ENCODE measurements around the gene AGPAT2.

DNA sequence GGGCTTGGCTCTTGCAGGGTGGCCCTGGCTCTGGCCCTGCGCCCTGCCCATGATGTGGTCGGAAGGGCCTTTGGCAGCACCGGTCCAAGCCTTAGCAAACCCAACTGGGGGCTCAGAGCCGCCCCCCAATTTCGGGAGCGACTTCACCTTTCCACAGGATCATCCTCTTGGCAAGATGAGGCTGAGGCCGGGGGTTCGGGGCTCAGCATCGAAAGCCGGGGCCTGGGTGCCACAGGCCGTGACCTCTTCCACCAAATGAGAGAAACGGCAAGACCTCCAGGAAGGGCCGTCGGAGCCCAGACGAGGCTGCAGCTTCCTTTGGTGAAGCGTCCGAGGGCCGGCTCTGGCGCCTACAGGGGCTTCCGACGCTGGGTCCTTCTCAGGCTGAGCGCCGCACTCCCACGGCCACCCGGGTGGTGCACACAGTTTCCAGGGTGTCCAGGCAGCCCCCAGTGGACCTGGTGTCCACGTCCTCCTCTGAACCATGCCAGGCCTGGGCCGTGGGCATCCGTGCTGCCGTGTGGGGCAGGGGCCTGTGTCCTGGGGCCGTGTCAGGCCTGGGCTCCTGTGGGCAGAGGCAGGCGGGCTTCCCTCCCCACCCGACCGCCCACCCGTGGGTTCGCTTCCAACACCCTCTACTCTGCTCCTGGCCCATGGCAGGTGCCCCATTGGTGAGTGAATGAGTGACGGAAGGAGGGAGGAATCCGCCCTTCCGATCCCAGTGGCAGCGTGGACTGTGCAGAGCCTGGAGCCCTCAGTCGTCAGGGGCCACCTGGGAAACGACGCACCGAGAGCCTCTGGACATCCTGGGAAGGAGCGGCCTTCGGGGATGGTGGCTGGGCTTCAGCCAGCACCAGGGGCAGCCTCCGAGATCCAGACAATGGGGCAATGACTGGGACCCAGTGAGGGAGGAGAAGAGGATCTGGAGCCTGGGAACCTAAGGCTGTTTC, 5.2 kb upstream of the AGPAT2 start:
- TF ChIP-seq, protein P1, sequence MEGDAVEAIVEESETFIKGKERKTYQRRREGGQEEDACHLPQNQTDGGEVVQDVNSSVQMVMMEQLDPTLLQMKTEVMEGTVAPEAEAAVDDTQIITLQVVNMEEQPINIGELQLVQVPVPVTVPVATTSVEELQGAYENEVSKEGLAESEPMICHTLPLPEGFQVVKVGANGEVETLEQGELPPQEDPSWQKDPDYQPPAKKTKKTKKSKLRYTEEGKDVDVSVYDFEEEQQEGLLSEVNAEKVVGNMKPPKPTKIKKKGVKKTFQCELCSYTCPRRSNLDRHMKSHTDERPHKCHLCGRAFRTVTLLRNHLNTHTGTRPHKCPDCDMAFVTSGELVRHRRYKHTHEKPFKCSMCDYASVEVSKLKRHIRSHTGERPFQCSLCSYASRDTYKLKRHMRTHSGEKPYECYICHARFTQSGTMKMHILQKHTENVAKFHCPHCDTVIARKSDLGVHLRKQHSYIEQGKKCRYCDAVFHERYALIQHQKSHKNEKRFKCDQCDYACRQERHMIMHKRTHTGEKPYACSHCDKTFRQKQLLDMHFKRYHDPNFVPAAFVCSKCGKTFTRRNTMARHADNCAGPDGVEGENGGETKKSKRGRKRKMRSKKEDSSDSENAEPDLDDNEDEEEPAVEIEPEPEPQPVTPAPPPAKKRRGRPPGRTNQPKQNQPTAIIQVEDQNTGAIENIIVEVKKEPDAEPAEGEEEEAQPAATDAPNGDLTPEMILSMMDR (IDR thresholded peaks at IDR 0.05) = no peak
- TF ChIP-seq POLR2A (IDR thresholded peaks at IDR 0.05) = no peak

Data from body of pancreas (tissue), 4 donors.